ENCODE measurements around the gene MSI2. TPM values are rescaled to one million over a fixed set of nuclear protein-coding genes. Genes with fewer than 3 reads are reported as not detected.

Gene MSI2
- total RNA-seq, 1 donor = 12.6 TPM

DNA sequence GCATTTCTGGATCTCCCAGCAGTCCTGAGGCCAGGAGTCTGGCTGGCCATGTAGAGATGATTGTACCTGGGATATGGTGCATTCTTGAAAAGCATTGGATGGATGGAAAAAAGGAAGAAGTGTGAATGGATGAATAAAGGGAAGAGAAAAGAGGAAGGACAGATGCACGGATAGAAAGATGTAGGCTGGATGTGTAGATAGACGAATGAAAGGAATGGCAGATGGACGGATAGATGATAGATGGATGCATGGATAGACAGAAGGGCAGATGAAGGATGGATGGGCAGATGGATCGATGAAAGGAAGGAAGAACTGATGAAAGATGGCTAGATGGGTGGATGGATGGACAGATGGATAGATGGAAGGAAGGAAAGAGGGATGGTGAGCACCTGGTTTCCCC is 210.9 kb downstream of the MSI2 start:
- H3K4me3 ChIP-seq (ENCODE audit: low read depth, low read length) = no peak overlapping the region
- no peak for DNase-seq (ENCODE audit: low read depth)
- TF ChIP-seq, protein P1, sequence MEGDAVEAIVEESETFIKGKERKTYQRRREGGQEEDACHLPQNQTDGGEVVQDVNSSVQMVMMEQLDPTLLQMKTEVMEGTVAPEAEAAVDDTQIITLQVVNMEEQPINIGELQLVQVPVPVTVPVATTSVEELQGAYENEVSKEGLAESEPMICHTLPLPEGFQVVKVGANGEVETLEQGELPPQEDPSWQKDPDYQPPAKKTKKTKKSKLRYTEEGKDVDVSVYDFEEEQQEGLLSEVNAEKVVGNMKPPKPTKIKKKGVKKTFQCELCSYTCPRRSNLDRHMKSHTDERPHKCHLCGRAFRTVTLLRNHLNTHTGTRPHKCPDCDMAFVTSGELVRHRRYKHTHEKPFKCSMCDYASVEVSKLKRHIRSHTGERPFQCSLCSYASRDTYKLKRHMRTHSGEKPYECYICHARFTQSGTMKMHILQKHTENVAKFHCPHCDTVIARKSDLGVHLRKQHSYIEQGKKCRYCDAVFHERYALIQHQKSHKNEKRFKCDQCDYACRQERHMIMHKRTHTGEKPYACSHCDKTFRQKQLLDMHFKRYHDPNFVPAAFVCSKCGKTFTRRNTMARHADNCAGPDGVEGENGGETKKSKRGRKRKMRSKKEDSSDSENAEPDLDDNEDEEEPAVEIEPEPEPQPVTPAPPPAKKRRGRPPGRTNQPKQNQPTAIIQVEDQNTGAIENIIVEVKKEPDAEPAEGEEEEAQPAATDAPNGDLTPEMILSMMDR (IDR thresholded peaks at IDR 0.05; ENCODE audit: insufficient read depth, low read length) = no peak

DNA sequence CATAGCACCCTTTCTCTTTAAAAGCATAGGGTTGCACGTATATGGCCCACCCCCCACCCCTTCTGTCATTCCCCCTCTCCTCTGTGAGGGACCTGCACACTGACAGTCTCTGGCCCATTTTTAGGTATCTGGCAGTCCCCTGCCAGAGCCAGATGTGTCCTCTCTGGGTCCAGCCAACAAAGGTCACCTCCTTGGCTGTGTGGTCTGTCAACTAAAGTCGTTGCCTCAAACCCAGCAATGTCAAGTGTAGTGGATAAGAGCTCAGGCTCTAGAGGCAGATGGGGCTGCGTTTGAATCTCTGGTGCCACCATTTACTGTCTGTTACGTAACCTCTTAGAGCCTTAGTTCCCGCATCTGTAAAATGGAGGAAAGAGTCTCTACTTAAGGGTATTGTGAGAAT is 211.5 kb downstream of the MSI2 start:
- no peak for DNase-seq (ENCODE audit: low read depth)

DNA sequence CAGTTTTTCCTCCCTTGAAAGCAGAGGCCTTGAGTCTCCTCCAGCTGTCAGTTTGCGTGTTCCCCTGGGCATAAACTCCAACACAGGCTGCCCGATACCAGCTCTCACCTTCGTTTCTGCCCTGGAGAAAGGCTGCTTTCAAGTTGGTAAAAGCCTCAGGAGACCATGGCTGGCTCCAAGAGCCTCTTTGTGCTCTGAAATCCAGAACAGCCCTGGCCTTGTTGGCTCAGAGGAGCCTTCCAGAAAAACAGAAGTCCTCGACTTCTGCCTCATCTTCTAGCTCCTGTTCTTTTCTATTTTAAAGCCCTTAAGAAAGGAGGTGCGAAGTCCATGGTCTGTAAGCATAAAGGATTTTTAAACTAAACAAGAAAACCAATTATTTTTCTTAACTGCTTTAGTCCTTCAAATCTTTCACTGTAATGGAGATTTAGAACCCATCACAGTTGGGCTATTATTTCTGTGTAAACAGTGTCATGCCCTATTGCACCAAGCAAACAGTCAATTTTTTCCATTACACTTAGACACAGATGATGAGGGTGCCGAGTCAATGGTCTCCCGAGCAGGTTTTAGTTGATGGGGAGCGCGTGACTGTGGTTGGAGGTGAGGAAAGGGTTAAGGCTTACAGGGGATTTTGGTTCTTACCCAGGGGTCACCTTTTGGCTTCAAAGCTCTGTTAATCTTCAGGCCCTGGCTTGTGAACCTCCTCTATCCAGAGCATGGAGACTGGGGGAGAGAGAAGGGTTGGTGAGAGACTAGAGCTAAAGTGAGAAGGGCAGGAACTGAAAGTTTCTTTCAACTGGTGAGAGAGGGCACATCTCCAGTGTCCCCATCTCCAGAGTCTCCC is 212.8 kb downstream of the MSI2 start:
- TF ChIP-seq, protein P1 (IDR thresholded peaks at IDR 0.05; ENCODE audit: insufficient read depth, low read length) = no peak
- H3K4me3 ChIP-seq (ENCODE audit: low read depth, low read length) = no peak overlapping the region
- DNase-seq (ENCODE audit: low read depth) = no peak

More for the DNA sequence above, 211.5 kb downstream of the MSI2 start:
- TF ChIP-seq, protein P1 (IDR thresholded peaks at IDR 0.05; ENCODE audit: insufficient read depth, low read length) = no peak
- no peak overlapping the region for H3K4me3 ChIP-seq (ENCODE audit: low read depth, low read length)

DNA sequence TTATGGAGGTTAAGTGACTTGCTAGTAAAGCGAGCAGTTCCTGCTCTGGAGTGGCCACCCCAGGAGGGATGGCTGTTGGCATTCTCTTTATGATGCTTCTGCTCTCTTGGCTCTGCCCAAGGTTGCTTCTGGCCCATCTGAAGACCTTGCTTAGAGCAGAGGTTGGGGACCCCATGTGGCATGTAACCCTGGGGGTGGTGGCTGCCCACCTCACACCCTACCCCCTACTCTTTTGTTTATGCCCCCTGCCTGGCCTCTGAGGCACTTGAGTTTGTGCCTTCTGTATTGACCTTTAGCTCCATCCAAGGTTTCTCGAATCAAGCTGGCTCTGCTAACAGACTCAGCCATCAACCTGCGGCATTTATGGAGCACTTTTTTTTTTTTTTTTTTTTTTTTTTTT is 214.6 kb downstream of the MSI2 start:
- no peak overlapping the region for H3K4me3 ChIP-seq (ENCODE audit: low read depth, low read length)
- TF ChIP-seq, protein P1 (IDR thresholded peaks at IDR 0.05; ENCODE audit: insufficient read depth, low read length) = no peak
- no peak for DNase-seq (ENCODE audit: low read depth)

GRCh38 chr17:57471868-57472368 is 215.6 kb downstream of the MSI2 start:
- no peak overlapping the region for H3K4me3 ChIP-seq (ENCODE audit: low read depth, low read length)
- TF ChIP-seq, protein P1 (IDR thresholded peaks at IDR 0.05; ENCODE audit: insufficient read depth, low read length) = no peak
- DNase-seq (ENCODE audit: low read depth) = no peak

DNA sequence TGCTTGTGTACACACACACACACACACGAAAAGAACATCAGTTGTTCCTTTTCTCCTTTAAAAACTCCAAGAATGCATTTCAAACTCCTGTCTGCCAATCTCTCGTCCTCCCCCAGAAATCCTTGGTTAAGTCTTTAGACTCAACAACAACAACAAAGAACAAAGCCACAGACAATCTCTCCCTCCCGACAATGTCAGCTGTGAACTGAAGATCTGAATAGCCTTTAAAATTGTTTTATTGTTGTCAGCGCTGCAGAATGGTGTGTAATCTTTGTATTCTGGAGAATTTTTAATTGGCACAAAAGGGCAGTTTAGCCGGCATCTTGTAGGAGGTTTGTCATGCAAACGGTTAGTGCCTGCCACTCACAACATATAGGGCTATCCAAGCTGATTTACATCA is 219.5 kb downstream of the MSI2 start:
- no peak for DNase-seq (ENCODE audit: low read depth)
- TF ChIP-seq, protein P1 (IDR thresholded peaks at IDR 0.05; ENCODE audit: insufficient read depth, low read length) = no peak
- H3K4me3 ChIP-seq (ENCODE audit: low read depth, low read length) = no peak overlapping the region

All from fibroblast of the aortic adventitia (primary cell).